NCI-H146 (cell line): ENCODE measurements around the gene TMEM72.

Experiments used
- DNase-seq: peaks from one replicate; lab custom pipeline; 2025; lab: John Stamatoyannopoulos, UW

TMEM72 gene

GRCh38 chr10:44980309-44981171, 69.4 kb downstream of the TMEM72 start:
- no peak for DNase-seq

GRCh38 chr10:44981172-44982113, 70.3 kb downstream of the TMEM72 start:
- DNase-seq, result no peak

DNA sequence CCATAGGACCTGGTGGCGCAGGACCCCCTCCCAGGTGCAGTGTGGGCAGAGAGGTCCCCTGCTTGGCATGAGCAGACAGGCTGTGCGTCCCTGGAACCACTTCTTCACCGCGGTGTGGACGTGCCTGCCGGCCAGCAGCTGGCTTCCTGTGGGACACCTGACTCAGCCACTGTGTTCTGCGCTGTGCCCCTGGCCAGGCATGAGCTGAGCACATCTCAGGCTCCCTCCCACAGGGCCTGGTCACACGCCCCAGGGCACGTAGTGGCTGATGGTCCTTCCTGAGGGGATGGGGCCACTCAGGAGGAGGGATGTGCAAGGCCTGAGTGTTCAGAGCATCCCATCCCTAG, 71.0 kb downstream of the TMEM72 start:
- DNase-seq, result no peak

DNA sequence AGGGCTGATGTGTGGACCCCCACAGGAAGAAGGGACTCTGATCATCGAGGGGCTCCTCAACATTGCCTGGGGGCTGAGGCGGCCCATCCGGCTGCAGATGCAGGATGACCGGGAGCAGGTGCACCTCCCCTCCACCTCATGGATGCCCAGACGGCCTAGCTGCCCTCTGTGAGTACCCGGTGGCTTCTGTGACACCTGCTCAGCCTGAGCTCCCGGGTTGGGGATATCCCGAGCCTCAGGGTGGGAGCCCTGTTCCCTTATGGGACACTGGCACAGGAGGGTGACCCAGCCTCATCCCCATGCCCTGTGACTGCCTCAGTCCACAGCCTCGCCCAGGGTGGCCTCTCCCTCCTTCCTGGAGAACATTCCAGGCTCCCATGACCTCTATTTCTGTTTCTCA, 71.4 kb downstream of the TMEM72 start:
- DNase-seq, result no peak

GRCh38 chr10:44983066-44983894, 72.1 kb downstream of the TMEM72 start:
- no peak for DNase-seq

- no peak for DNase-seq
Measured at GRCh38 chr10:44983895-44984278, 72.8 kb downstream of the TMEM72 start.

DNA sequence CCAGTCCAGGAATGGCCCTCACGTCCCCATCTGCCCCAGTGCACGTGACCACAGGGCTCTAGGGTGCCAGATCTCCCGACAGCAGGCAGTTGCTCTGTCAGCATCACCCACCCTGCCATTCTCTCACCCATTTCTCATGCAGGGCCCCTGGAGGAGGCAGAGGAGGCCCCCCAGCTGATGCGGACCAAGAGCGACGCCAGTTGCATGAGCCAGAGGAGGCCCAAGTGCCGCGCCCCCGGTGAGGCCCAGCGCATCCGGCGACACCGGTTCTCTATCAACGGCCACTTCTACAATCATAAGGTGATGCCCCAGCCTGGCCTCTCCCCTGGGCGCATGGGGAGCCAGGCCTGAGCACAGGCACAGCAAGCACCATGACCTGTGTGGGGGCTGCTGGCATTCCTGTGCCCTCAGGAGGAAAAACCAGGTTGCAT, 73.5 kb downstream of the TMEM72 start:
- no peak for DNase-seq

DNA sequence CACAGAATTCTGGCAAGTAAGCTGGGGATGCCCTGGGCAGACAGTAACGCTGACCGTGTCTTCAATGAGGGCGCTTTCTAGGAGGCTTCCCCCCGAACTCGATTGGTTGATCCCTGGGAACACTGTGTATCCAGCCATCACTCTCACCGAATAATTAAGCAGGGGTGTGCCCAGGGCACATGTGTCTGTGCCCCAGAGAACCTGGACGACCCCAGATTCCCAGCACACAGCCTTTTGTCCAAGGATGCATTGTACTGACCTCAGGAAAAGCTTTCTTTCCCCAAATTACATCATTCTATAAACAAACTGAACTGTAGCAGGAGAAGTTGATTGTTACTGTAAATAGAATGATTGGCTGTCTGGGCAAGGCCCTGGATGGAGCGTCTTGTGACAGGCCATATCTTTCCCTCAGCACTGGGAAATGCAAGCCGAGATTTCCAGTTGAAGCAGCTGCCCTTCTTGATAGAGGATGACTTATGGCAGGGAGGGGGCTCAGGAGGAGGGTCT, 74.1 kb downstream of the TMEM72 start:
- no peak for DNase-seq

GRCh38 chr10:44986179-44986578, 75.0 kb downstream of the TMEM72 start:
- DNase-seq, result no peak
